PC-3 (cell line): ENCODE results near the gene PARM1.

Source experiments
- EZH2phosphoT487 ChIP-seq: fragments of 300-600 bp; sonication (generic); IDR thresholded peaks from 2 replicates; pipeline ENCODE4 v1.6.1; 2018; ENCODE audit warnings: mild to moderate bottlenecking, antibody characterized with exemption, low read length, borderline replicate concordance
- TF ChIP-seq, protein P1 (sequence below): fragments of 300-600 bp; sonication (generic); conservative IDR thresholded peaks from 2 replicates; pipeline ENCODE4 v1.5.1; 2017; ENCODE audit warnings: antibody characterized with exemption, low read depth, mild to moderate bottlenecking, low read length

DNA sequence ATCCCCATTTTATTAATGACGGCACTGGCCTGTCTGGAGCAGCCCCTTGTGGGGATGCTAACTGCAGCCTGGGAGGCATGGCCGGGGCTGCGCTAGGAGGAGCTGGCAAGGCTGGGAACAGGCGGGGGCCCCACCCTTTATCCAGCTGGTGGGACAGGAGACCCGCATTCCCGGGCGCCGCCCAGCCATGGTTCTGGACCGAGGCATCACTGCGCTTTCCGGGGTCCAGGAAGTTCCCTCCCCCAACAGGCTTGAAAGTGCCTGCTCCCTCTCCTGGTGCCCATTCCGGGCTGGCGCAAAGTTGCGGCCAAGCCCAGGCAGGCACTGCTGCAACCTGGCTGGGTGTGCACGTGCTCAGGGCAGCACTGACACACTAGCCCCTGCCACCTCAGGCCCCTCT, 124.5 kb downstream of the PARM1 start:
- no peak for TF ChIP-seq EZH2phosphoT487
- TF ChIP-seq, protein P1, sequence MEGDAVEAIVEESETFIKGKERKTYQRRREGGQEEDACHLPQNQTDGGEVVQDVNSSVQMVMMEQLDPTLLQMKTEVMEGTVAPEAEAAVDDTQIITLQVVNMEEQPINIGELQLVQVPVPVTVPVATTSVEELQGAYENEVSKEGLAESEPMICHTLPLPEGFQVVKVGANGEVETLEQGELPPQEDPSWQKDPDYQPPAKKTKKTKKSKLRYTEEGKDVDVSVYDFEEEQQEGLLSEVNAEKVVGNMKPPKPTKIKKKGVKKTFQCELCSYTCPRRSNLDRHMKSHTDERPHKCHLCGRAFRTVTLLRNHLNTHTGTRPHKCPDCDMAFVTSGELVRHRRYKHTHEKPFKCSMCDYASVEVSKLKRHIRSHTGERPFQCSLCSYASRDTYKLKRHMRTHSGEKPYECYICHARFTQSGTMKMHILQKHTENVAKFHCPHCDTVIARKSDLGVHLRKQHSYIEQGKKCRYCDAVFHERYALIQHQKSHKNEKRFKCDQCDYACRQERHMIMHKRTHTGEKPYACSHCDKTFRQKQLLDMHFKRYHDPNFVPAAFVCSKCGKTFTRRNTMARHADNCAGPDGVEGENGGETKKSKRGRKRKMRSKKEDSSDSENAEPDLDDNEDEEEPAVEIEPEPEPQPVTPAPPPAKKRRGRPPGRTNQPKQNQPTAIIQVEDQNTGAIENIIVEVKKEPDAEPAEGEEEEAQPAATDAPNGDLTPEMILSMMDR = no peak
